K562 (cell line): ENCODE data around the gene RCN2. TPM values are rescaled to one million over a fixed set of nuclear protein-coding genes. Genes with fewer than 3 reads are reported as not detected.

Experiments used
- ATAC-seq: fragments of 200-7000 bp; cut with Tn5 transposase; 3 replicates; pipeline ENCODE4 v1.9.1; 2020; ENCODE audit warnings: moderate library complexity
- BruUV-seq: library from RNA; stranded (reverse); fragments of 400-500 nt; replicated peaks from 2 replicates; lab custom pipeline; 2021; lab: Mats Ljungman, UMichigan
- CTCF ChIA-PET: fragments of 300-600 bp; formaldehyde crosslinking; extraction: SDS; loops from one replicate; lab custom pipeline; 2021; ENCODE audit warnings: low intra/inter-chr PET ratio; lab: Yijun Ruan, JAX
- POLR2A ChIA-PET: fragments of 300-600, 350-650 bp; sonication (Branson Sonifier 250); formaldehyde crosslinking; extraction: SDS; loops from one replicate; lab custom pipeline; 2021; ENCODE audit warnings: antibody characterized with exemption, inconsistent platforms; lab: Yijun Ruan, JAX
- DNase-seq, 4 experiments: peaks; one replicate each; pipeline versions ENCODE4 v3.0.0 to v3.0.0-alpha.2; 2011 to 2018; ENCODE audit warnings: low spot score in 3 of 4, mixed read lengths in 3 of 4; ENCODE audit errors: extremely low read depth in 1 of 4
- FAIRE-seq: peaks from 2 replicates; lab custom pipeline; 2011; peaks lifted over from hg19 to GRCh38; lab: Jason Lieb, UNC
- H2AFZ ChIP-seq: 2 replicates; pipeline ENCODE4 v1.6.0; 2011; ENCODE audit warnings: low read depth, low read length, control low read depth, inconsistent platforms
- H3K27ac ChIP-seq: fragments of 200-600 bp; 3 replicates; pipeline ENCODE4 v1.8.0; 2011; ENCODE audit warnings: low read depth, mild to moderate bottlenecking, control low read depth, inconsistent platforms, low read length, moderate library complexity, mixed read lengths; ENCODE audit errors: extremely low read depth
- H3K27me3 ChIP-seq, 2 experiments: fragments of 300-600 bp in 1 of 2; 2 replicates in 1 of 2; 3 replicates in 1 of 2; pipeline versions ENCODE4 v1.6.0 to v1.8.0; 2011; ENCODE audit warnings: inconsistent platforms in 2 of 2, low read length in 2 of 2, mild to moderate bottlenecking in 1 of 2, mixed read lengths in 1 of 2, moderate library complexity in 1 of 2; ENCODE audit not compliant: control insufficient read depth in 2 of 2, insufficient read depth in 2 of 2
- H3K36me3 ChIP-seq: fragments of 300-600 bp; 3 replicates; pipeline ENCODE4 v1.8.0; 2011; ENCODE audit warnings: mild to moderate bottlenecking, low read length, inconsistent platforms; ENCODE audit not compliant: control insufficient read depth, insufficient read depth
- H3K4me1 ChIP-seq, 2 experiments: fragments of 200-600 bp in 1 of 2; replicated peaks in 1 of 2; 2 replicates in 1 of 2; 3 replicates in 1 of 2; pipeline versions ENCODE4 v1.5.1 to v1.8.0; 2011; ENCODE audit warnings: inconsistent platforms in 2 of 2, low read length in 2 of 2, mild to moderate bottlenecking in 1 of 2, mixed read lengths in 1 of 2, moderate library complexity in 1 of 2; ENCODE audit not compliant: control insufficient read depth in 2 of 2, insufficient read depth in 2 of 2
- H3K4me2 ChIP-seq: 2 replicates; pipeline ENCODE4 v1.6.1; 2011; ENCODE audit warnings: low read length, control low read depth, inconsistent platforms, mixed read lengths; ENCODE audit not compliant: insufficient read depth
- H3K4me3 ChIP-seq: fragments of 200-600 bp; sonication (generic), shearing (Covaris generic); 2 replicates; pipeline ENCODE4 v1.5.1; 2016; ENCODE audit warnings: control low read depth, inconsistent platforms
- H3K79me2 ChIP-seq: fragments of 200-600 bp; 3 replicates; pipeline ENCODE4 v1.8.0; 2011; ENCODE audit warnings: low read length, inconsistent platforms; ENCODE audit not compliant: control insufficient read depth, insufficient read depth
- H3K9ac ChIP-seq, 2 experiments: 2 replicates each; pipeline versions ENCODE4 v1.6.0 to v1.6.1; 2011; ENCODE audit warnings: low read depth in 2 of 2, low read length in 2 of 2, control low read depth in 1 of 2, inconsistent platforms in 1 of 2, mild to moderate bottlenecking in 1 of 2, mixed read lengths in 1 of 2; ENCODE audit not compliant: insufficient read depth in 1 of 2
- H3K9me1 ChIP-seq: one replicate; pipeline ENCODE4 v1.6.0; 2011; ENCODE audit warnings: inconsistent platforms, mild to moderate bottlenecking, low read length, moderate library complexity; ENCODE audit not compliant: control insufficient read depth, insufficient read depth
- H3K9me3 ChIP-seq: replicated peaks from 2 replicates; pipeline ENCODE4 v1.5.1; 2011; ENCODE audit warnings: low read depth, low read length, inconsistent platforms; ENCODE audit not compliant: control insufficient read depth, insufficient read depth
- H4K20me1 ChIP-seq: replicated peaks from 2 replicates; pipeline ENCODE4 v1.6.1; 2011; ENCODE audit warnings: low read length, inconsistent platforms, mixed read lengths; ENCODE audit not compliant: control insufficient read depth, insufficient read depth
- FOXJ2 ChIP-seq: fragments of 200-800 bp; sonication (Bioruptor generic); IDR thresholded peaks from 2 replicates; pipeline ENCODE4 v1.6.1; 2016; ENCODE audit warnings: missing genetic modification characterization, missing compliant biosample characterization
- IRF9 ChIP-seq: fragments of 450-650 bp; IDR thresholded peaks from 2 replicates; pipeline ENCODE4 v1.6.1; 2016; ENCODE audit warnings: missing biosample characterization, missing genetic modification characterization
- ZBTB1 ChIP-seq: sonication (generic); formaldehyde crosslinking; IDR thresholded peaks from 2 replicates; pipeline ENCODE4 v1.8.1; 2023; ENCODE audit warnings: missing genetic modification reagents, low read depth, mild to moderate bottlenecking, borderline replicate concordance
- ZNF316 ChIP-seq: fragments of 450-650 bp; IDR thresholded peaks from 2 replicates; pipeline ENCODE4 v1.6.1; 2016
- WGBS: fragments of 100-300 bp; shearing (Covaris generic); methylation state at CpG from one replicate; pipeline ENCODE4 v1.1.6; 2016; ENCODE audit warnings: low coverage, mixed read lengths; ENCODE audit not compliant: insufficient coverage; ENCODE audit errors: missing lambda C conversion rate; 5-methylcytosine and 5-hydroxymethylcytosine counted together
- in situ Hi-C: fragments of 300-500 bp; cut with MboI; formaldehyde crosslinking; loops from 4 replicates; pipeline ENCODE4 v1.15.0; 2018; ENCODE audit warnings: inconsistent platforms, mixed read lengths
- intact Hi-C: fragments of 100-400 bp; cut with micrococcal nuclease; formaldehyde crosslinking; loops from 2 replicates; pipeline ENCODE4 v1.14.2; 2022
- polyA plus RNA-seq, 8 experiments: library from polyadenylated mRNA; depleted of rRNA in 4 of 8; stranded (reverse) in 5 of 8; unstranded in 3 of 8; fragments of >200 nt; fragmentation: Nextera tagmentation in 2 of 8; fragmentation: Illumina TruSeq in 1 of 8; extraction: Ambion mirVana in 2 of 8; extraction: Trizol in 1 of 8; gene quantifications; 2 replicates each; pipeline versions ENCODE4 v1.2.1 to v1.2.3, GENCODE V29; 2011 to 2014; ENCODE audit warnings: inconsistent platforms in 1 of 8, missing spikeins in 1 of 8
- total RNA-seq, 7 experiments: library from RNA; depleted of rRNA in 6 of 7; stranded (reverse); fragments of >200 nt in 6 of 7; fragmentation: Illumina TruSeq in 2 of 7; extraction: Trizol in 2 of 7; gene quantifications; 2 replicates each; pipeline versions ENCODE4 v1.2.1 to v1.2.3, GENCODE V29; 2011 to 2021; ENCODE audit warnings: low replicate concordance in 1 of 7
- TF ChIP-seq, protein P1 (sequence below): sonication (generic); formaldehyde crosslinking; IDR thresholded peaks from 2 replicates; pipeline ENCODE4 v1.8.0; 2022; ENCODE audit warnings: missing genetic modification reagents, mild to moderate bottlenecking, moderate library complexity, borderline replicate concordance
- TF ChIP-seq, protein P2 (sequence below), 2 experiments: fragments of 250-450 bp in 1 of 2; fragments of 450-650 bp in 1 of 2; sonication (Bioruptor Pico) in 1 of 2; IDR thresholded peaks; 2 replicates each; pipeline versions ENCODE4 v1.6.1 to v1.8.0; 2016 to 2021; ENCODE audit warnings: mild to moderate bottlenecking in 2 of 2, moderate library complexity in 2 of 2, missing compliant biosample characterization in 1 of 2, missing genetic modification characterization in 1 of 2

Gene RCN2
- total and polyA plus RNA-seq, 9 of the 15 experiments (the other 6 are each of a cell fraction or from before 2014, with no cell fraction given), result 20.9 to 63.6 (median 52.8) TPM

GRCh38 chr15:76935620-76936019, 4.1 kb downstream of the RCN2 start:
- intact Hi-C loops, result no loop called here
- Histone ChIP-seq H3K4me3 (no peak overlapping the region), H3K9ac (no peak overlapping the region), H3K9me3 (no peaks in the 10 kb centered on the region), H3K27me3 (no peaks in the 10 kb centered on the region), H3K79me2 (peaks cover 21% of the 10 kb centered on the region), H3K27ac (no peak overlapping the region), H2AFZ (no peak overlapping the region), H3K36me3 (peaks cover 58% of the 10 kb centered on the region), H3K9me1 (no peaks in the 10 kb centered on the region), H3K4me2 (no peak overlapping the region), H4K20me1 (no peaks in the 10 kb centered on the region), H3K4me1 (peaks cover 5 to 8% of the 10 kb centered on the region in 2 experiments; a peak in 3 of 5 replicates)
- ATAC-seq (no peak), DNase-seq (no peak), FAIRE-seq (no peak)
- ChIA-PET CTCF (interaction anchor here (0.6 kb wide), 1 partner anchor 1693 kb away, joined by 3 read pairs; no protein-coding TSS in a partner anchor), POLR2A (interaction anchor here (1.0 kb wide), 1 partner anchor 8 kb away, joined by 3 read pairs; no protein-coding TSS in a partner anchor)
- BruUV-seq, result no TSS peak
- TF ChIP-seq, protein P1, sequence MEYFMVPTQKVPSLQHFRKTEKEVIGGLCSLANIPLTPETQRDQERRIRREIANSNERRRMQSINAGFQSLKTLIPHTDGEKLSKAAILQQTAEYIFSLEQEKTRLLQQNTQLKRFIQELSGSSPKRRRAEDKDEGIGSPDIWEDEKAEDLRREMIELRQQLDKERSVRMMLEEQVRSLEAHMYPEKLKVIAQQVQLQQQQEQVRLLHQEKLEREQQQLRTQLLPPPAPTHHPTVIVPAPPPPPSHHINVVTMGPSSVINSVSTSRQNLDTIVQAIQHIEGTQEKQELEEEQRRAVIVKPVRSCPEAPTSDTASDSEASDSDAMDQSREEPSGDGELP (CRISPR knock-in tag), result no peak
- TF ChIP-seq ZNF316 (no peak), ZBTB1 (CRISPR knock-in tag) (no peak), IRF9 (no peak), FOXJ2 (tag) (no peak)
- TF ChIP-seq, protein P2, sequence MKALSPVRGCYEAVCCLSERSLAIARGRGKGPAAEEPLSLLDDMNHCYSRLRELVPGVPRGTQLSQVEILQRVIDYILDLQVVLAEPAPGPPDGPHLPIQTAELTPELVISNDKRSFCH (CRISPR knock-in tag; IDR thresholded peaks at IDR 0.05), result no peak
- TF ChIP-seq, protein P2 (tag; IDR thresholded peaks at IDR 0.05), result no peak
- 100% methylated on average over 2 of the region's 2 CpGs for WGBS
- in situ Hi-C loops, result no loop called here
